Nephron progenitor cell (in vitro differentiated cells): ENCODE measurements around the gene DGKH.
A peak's percentile ranks its signal among the peaks of the same experiment; 100 is the strongest.
"Not testable (repeated sequence)": the region's sequence is repeated elsewhere in the genome, so short reads cannot be mapped to it uniquely, and the experiment has no call there.

Experiments
- DNase-seq: peaks from one replicate; pipeline ENCODE4 v3.0.0; 2021
- H3K27ac Mint-ChIP-seq: 2 replicates; pipeline ENCODE4 v1.8.0; 2021; ENCODE audit warnings: mild to moderate bottlenecking, moderate library complexity, mixed read lengths
- H3K27me3 Mint-ChIP-seq: 2 replicates; pipeline ENCODE4 v1.8.0; 2021; ENCODE audit warnings: mild to moderate bottlenecking, low read depth, mixed read lengths; ENCODE audit not compliant: poor library complexity
- H3K36me3 Mint-ChIP-seq: 2 replicates; pipeline ENCODE4 v1.8.0; 2021; ENCODE audit warnings: low read depth, mixed read lengths
- H3K4me1 Mint-ChIP-seq: 2 replicates; pipeline ENCODE4 v1.8.0; 2021; ENCODE audit warnings: mixed read lengths
- H3K4me3 Mint-ChIP-seq: 2 replicates; pipeline ENCODE4 v1.8.0; 2021; ENCODE audit warnings: mild to moderate bottlenecking, moderate library complexity, mixed read lengths
- H3K9me3 Mint-ChIP-seq: 2 replicates; pipeline ENCODE4 v1.8.0; 2021; ENCODE audit warnings: mild to moderate bottlenecking, moderate library complexity, mixed read lengths
- CTCF ChIP-seq: fragments of 200-600 bp; sonication (generic); IDR thresholded peaks from 2 replicates; pipeline ENCODE4 v1.5.0; 2021; ENCODE audit warnings: antibody characterized with exemption

DGKH gene

GRCh38 chr13:42066542-42066941, 18.1 kb downstream of the DGKH start:
- Mint-ChIP-seq H3K9me3 (no peaks in the 10 kb centered on the region), H3K4me3 (no peak overlapping the region)

GRCh38 chr13:42068886-42069285, 20.4 kb downstream of the DGKH start:
- H3K27me3 Mint-ChIP-seq: no peaks in the 10 kb centered on the region
- no peak for DNase-seq
- no peaks in the 10 kb centered on the region for H3K9me3 Mint-ChIP-seq
- no peak overlapping the region for H3K4me3 Mint-ChIP-seq
- no peak for TF ChIP-seq CTCF
- H3K36me3 Mint-ChIP-seq: peaks cover 38% of the 10 kb centered on the region
- H3K4me1 Mint-ChIP-seq: peaks cover 6% of the 10 kb centered on the region
- H3K27ac Mint-ChIP-seq: no peak overlapping the region

More at GRCh38 chr13:42066542-42066941, 18.1 kb downstream of the DGKH start:
- no peak for TF ChIP-seq CTCF
- Mint-ChIP-seq H3K36me3 (peaks cover 42% of the 10 kb centered on the region), H3K4me1 (peaks cover 12% of the 10 kb centered on the region), H3K27ac (no peak overlapping the region), H3K27me3 (no peaks in the 10 kb centered on the region)
- DNase-seq: no peak

- not testable (repeated sequence) for H3K4me1 Mint-ChIP-seq, H3K4me3 Mint-ChIP-seq, H3K9me3 Mint-ChIP-seq, H3K27ac Mint-ChIP-seq, H3K27me3 Mint-ChIP-seq, DNase-seq
- H3K36me3 Mint-ChIP-seq: peaks cover 33% of the 10 kb centered on the region
Observed at GRCh38 chr13:42070599-42070998, 22.2 kb downstream of the DGKH start.

GRCh38 chr13:42071179-42071578, 22.7 kb downstream of the DGKH start:
- H3K9me3 Mint-ChIP-seq, DNase-seq, H3K27me3 Mint-ChIP-seq, H3K4me3 Mint-ChIP-seq, H3K4me1 Mint-ChIP-seq, H3K27ac Mint-ChIP-seq: not testable (repeated sequence)
- H3K36me3 Mint-ChIP-seq: peaks cover 28% of the 10 kb centered on the region

GRCh38 chr13:42071672-42072419, 23.4 kb downstream of the DGKH start:
- Mint-ChIP-seq H3K27ac (peak overlapping the region; percentile 72), H3K4me1 (peaks cover 13% of the 10 kb centered on the region), H3K27me3 (no peaks in the 10 kb centered on the region), H3K9me3 (no peaks in the 10 kb centered on the region), H3K4me3 (no peak overlapping the region), H3K36me3 (peaks cover 23% of the 10 kb centered on the region)
- DNase-seq: no peak
- TF ChIP-seq CTCF: no peak

- no peak for TF ChIP-seq CTCF
Observed at GRCh38 chr13:42073683-42074082, 25.2 kb downstream of the DGKH start.

GRCh38 chr13:42075517-42075916, 27.1 kb downstream of the DGKH start:
- no peaks in the 10 kb centered on the region for H3K9me3 Mint-ChIP-seq
- H3K36me3 Mint-ChIP-seq: peaks cover 20% of the 10 kb centered on the region
- H3K4me3 Mint-ChIP-seq: no peak overlapping the region
- peaks cover 16% of the 10 kb centered on the region for H3K4me1 Mint-ChIP-seq
- peak overlapping the region; percentile 7 for H3K27ac Mint-ChIP-seq
- no peaks in the 10 kb centered on the region for H3K27me3 Mint-ChIP-seq
- DNase-seq: no peak
- no peak for TF ChIP-seq CTCF

More at GRCh38 chr13:42073683-42074082, 25.2 kb downstream of the DGKH start:
- peaks cover 23% of the 10 kb centered on the region for H3K36me3 Mint-ChIP-seq
- peaks cover 16% of the 10 kb centered on the region for H3K4me1 Mint-ChIP-seq
- DNase-seq: no peak
- no peak overlapping the region for H3K27ac Mint-ChIP-seq
- H3K27me3 Mint-ChIP-seq: no peaks in the 10 kb centered on the region
- no peaks in the 10 kb centered on the region for H3K9me3 Mint-ChIP-seq
- H3K4me3 Mint-ChIP-seq: no peak overlapping the region
